Hepatocyte (in vitro differentiated cells): ENCODE measurements around the gene MIPOL1.

Experiments
- EZH2 ChIP-seq: fragments of 200-600 bp; sonication (generic); IDR thresholded peaks from 2 replicates; pipeline ENCODE4 v1.6.1; 2016; ENCODE audit warnings: antibody characterized with exemption, mild to moderate bottlenecking, borderline replicate concordance
- EZH2phosphoT487 ChIP-seq: fragments of 200-600 bp; sonication (generic); IDR thresholded peaks from one replicate; pipeline ENCODE4 v1.6.1; 2018; ENCODE audit warnings: antibody characterized with exemption, mild to moderate bottlenecking, low read depth, moderate library complexity; ENCODE audit not compliant: unreplicated experiment, severe bottlenecking
- TF ChIP-seq, protein P1 (sequence below): fragments of 200-600 bp; sonication (generic); IDR thresholded peaks from 2 replicates; pipeline ENCODE4 v1.5.1; 2016; ENCODE audit warnings: antibody characterized with exemption, mild to moderate bottlenecking; ENCODE audit not compliant: poor library complexity

DNA sequence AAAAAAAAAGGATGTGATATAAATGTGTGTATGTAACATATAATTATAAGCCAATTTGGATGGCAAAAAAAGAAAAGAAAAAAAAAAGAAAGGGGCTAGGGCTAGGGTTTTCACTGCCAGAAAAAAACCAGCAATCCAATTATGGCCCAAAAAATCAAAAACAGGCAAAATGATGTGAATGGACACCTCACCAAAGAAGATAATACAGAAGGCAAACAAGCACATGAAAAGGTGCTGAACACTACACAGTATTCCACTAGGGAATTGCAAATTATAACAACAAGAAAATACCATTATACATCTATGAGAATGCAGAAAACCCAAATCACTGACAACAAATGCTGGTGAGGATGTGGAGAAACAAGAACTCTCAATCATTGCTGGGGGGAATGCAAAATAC lies 12.1 kb upstream of the MIPOL1 start:
- TF ChIP-seq EZH2 (no peak), EZH2phosphoT487 (no peak)
- TF ChIP-seq, protein P1, sequence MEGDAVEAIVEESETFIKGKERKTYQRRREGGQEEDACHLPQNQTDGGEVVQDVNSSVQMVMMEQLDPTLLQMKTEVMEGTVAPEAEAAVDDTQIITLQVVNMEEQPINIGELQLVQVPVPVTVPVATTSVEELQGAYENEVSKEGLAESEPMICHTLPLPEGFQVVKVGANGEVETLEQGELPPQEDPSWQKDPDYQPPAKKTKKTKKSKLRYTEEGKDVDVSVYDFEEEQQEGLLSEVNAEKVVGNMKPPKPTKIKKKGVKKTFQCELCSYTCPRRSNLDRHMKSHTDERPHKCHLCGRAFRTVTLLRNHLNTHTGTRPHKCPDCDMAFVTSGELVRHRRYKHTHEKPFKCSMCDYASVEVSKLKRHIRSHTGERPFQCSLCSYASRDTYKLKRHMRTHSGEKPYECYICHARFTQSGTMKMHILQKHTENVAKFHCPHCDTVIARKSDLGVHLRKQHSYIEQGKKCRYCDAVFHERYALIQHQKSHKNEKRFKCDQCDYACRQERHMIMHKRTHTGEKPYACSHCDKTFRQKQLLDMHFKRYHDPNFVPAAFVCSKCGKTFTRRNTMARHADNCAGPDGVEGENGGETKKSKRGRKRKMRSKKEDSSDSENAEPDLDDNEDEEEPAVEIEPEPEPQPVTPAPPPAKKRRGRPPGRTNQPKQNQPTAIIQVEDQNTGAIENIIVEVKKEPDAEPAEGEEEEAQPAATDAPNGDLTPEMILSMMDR, result no peak
